Testis (tissue), 2 donors: ENCODE data around the gene FRAS1.

Experiments
- POLR2A ChIP-seq: fragments of 450-650 bp; IDR thresholded peaks from one replicate; pipeline ENCODE4 v1.6.1; 2017; ENCODE audit warnings: antibody characterized with exemption, mild to moderate bottlenecking, moderate library complexity
- TF ChIP-seq, protein P1 (sequence below), 3 experiments: fragments of 450-650 bp in 2 of 3; fragments of 200-600 bp in 1 of 3; sonication (generic) in 1 of 3; IDR thresholded peaks; one replicate each; pipeline ENCODE4 v1.5.1; 2016 to 2019; ENCODE audit warnings: antibody characterized with exemption in 3 of 3, mild to moderate bottlenecking in 2 of 3, moderate library complexity in 1 of 3

- TF ChIP-seq, protein P1, sequence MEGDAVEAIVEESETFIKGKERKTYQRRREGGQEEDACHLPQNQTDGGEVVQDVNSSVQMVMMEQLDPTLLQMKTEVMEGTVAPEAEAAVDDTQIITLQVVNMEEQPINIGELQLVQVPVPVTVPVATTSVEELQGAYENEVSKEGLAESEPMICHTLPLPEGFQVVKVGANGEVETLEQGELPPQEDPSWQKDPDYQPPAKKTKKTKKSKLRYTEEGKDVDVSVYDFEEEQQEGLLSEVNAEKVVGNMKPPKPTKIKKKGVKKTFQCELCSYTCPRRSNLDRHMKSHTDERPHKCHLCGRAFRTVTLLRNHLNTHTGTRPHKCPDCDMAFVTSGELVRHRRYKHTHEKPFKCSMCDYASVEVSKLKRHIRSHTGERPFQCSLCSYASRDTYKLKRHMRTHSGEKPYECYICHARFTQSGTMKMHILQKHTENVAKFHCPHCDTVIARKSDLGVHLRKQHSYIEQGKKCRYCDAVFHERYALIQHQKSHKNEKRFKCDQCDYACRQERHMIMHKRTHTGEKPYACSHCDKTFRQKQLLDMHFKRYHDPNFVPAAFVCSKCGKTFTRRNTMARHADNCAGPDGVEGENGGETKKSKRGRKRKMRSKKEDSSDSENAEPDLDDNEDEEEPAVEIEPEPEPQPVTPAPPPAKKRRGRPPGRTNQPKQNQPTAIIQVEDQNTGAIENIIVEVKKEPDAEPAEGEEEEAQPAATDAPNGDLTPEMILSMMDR (IDR thresholded peaks at IDR 0.05) = no peak
- TF ChIP-seq POLR2A = no peak
Observed at GRCh38 chr4:78083035-78083434, 25.9 kb downstream of the FRAS1 start.
